ENCODE measurements around the gene TMEM222. TPM values are rescaled to one million over a fixed set of nuclear protein-coding genes. Genes with fewer than 3 reads are reported as not detected.

TMEM222 gene
- total RNA-seq, 1 donor from 2014 or later = 38.6 TPM

DNA sequence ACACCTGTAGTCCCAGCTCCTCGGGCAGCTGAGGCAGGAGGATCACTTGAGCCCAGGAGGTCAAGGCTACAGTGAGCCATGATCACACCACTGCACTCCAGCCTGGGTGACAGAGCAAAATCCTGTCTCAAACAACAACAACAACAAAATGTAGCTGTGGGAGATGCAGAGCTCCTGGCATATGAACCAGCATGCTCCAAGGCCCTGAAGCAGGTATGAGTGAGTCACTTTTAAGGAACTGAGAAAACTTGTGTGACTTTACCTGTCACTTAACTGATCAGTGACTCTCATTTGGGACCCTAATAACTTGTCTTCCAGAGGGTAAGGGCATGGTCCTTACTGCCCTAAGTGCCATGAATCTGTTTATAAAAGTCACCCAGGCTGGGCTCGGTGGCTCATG is 19.4 kb upstream of the TMEM222 start:
- Mint-ChIP-seq H3K27me3 (no peaks in the 10 kb centered on the region), H3K27ac (no peak overlapping the region), H3K9me3 (no peaks in the 10 kb centered on the region), H3K4me3 (no peak overlapping the region), H3K4me1 (ENCODE audit: unreplicated experiment) (peaks cover 27% of the 10 kb centered on the region), H3K36me3 (peaks cover 10% of the 10 kb centered on the region)
- TF ChIP-seq, protein P1, sequence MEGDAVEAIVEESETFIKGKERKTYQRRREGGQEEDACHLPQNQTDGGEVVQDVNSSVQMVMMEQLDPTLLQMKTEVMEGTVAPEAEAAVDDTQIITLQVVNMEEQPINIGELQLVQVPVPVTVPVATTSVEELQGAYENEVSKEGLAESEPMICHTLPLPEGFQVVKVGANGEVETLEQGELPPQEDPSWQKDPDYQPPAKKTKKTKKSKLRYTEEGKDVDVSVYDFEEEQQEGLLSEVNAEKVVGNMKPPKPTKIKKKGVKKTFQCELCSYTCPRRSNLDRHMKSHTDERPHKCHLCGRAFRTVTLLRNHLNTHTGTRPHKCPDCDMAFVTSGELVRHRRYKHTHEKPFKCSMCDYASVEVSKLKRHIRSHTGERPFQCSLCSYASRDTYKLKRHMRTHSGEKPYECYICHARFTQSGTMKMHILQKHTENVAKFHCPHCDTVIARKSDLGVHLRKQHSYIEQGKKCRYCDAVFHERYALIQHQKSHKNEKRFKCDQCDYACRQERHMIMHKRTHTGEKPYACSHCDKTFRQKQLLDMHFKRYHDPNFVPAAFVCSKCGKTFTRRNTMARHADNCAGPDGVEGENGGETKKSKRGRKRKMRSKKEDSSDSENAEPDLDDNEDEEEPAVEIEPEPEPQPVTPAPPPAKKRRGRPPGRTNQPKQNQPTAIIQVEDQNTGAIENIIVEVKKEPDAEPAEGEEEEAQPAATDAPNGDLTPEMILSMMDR (conservative IDR thresholded peaks at IDR 0.05) = no peak
- no peak for DNase-seq (ENCODE audit: extremely low spot score, unreplicated experiment)

DNA sequence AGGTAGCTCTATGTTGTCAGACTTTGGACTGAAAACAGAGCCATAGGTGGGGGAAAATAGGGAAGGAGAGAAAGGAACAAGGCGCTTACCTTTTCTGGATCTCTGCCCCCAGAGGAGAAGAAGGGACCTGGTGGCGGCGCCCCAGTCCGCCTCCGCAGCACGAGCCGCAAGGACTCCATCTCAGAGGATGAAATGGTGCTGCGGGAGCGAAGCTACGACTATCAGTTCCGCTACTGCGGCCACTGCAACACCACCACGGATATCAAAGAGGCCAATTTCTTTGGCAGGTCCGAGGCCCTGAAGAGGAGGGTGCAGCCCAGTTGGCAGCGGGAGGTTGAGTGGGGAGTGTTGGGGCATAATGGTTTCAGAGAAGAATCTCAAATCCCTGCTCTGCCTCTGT is 18.5 kb upstream of the TMEM222 start:
- no peaks in the 10 kb centered on the region for H3K9me3 Mint-ChIP-seq
- H3K27me3 Mint-ChIP-seq = no peaks in the 10 kb centered on the region
- peaks cover 10% of the 10 kb centered on the region for H3K36me3 Mint-ChIP-seq
- no peak overlapping the region for H3K27ac Mint-ChIP-seq
- H3K4me1 Mint-ChIP-seq (ENCODE audit: unreplicated experiment) = peaks cover 32% of the 10 kb centered on the region
- H3K4me3 Mint-ChIP-seq = no peak overlapping the region
- TF ChIP-seq, protein P1 (conservative IDR thresholded peaks at IDR 0.05) = no peak
- DNase-seq (ENCODE audit: extremely low spot score, unreplicated experiment) = no peak

DNA sequence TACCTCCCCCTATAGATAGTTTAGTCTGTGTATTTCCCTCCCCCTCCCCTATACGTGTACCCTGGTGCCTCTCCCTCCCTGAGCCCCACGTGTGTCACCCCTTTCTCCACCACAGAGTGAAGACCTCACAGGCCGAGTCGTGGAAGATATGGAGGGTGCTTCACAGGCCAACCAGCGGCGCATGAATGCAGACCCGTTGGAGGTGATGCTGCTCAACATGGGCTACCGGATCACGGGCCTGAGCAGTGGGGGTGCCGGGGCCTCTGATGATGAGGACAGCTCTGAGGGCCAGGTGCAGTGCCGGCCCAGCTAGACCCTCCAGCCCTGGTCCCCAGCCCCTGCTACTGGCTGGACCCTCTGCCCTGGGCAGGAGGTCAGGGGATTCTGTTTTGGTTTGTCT is 15.9 kb upstream of the TMEM222 start:
- peaks cover 7% of the 10 kb centered on the region for H3K36me3 Mint-ChIP-seq
- no peak for DNase-seq (ENCODE audit: extremely low spot score, unreplicated experiment)
- H3K4me3 Mint-ChIP-seq = no peak overlapping the region
- TF ChIP-seq, protein P1 (conservative IDR thresholded peaks at IDR 0.05) = no peak
- H3K27me3 Mint-ChIP-seq = no peaks in the 10 kb centered on the region
- no peak overlapping the region for H3K27ac Mint-ChIP-seq
- no peaks in the 10 kb centered on the region for H3K9me3 Mint-ChIP-seq
- H3K4me1 Mint-ChIP-seq (ENCODE audit: unreplicated experiment) = peaks cover 16% of the 10 kb centered on the region

DNA sequence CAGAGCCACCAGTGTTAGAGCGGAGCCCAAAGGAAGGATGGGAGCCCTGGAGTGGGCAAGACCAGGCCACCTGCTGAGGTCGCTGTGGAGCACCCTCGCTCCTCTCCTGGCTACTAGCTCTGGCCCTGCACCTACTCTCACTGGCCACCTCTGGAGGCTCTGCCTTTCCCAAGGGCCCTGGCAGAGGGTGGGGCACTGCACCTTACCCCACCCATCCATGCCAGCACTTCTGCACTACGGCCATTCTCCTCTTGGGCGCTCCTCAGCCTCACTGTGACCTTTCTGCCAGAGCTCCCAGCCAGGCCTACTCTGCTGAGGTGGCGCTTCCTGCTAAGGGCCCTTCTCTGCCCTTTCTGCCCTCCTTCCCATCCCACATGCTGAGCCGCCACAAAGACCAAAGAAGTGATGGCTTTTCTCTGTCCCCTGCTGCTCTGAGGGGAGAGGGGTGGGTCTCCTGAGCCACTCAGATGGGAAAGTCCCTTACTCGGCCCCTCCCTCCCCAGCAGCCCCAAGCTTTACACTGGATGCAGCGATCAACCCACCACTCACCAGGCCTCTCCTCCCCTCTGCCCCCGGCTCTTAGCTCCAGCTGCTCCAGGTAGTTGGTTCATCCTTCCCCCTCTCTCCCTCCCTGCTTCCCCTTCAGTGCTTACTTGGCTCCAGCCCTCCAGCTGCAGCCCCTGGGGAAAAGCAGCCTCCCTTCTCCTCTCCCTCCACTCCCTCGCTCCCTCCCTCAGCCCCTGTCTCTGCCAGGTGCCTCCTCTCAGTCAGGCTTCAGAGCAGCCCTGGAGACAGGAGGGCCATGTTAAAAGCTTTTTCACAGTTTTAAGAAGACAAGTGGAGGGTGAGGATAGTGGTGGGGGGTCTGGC is 14.8 kb upstream of the TMEM222 start:
- TF ChIP-seq, protein P1 (conservative IDR thresholded peaks at IDR 0.05) = peak; percentile 48
- H3K4me1 Mint-ChIP-seq (ENCODE audit: unreplicated experiment) = peaks cover 11% of the 10 kb centered on the region
- H3K4me3 Mint-ChIP-seq = no peak overlapping the region
- H3K27me3 Mint-ChIP-seq = no peaks in the 10 kb centered on the region
- no peak overlapping the region for H3K27ac Mint-ChIP-seq
- no peak for DNase-seq (ENCODE audit: extremely low spot score, unreplicated experiment)
- H3K9me3 Mint-ChIP-seq = no peaks in the 10 kb centered on the region
- peaks cover 7% of the 10 kb centered on the region for H3K36me3 Mint-ChIP-seq

DNA sequence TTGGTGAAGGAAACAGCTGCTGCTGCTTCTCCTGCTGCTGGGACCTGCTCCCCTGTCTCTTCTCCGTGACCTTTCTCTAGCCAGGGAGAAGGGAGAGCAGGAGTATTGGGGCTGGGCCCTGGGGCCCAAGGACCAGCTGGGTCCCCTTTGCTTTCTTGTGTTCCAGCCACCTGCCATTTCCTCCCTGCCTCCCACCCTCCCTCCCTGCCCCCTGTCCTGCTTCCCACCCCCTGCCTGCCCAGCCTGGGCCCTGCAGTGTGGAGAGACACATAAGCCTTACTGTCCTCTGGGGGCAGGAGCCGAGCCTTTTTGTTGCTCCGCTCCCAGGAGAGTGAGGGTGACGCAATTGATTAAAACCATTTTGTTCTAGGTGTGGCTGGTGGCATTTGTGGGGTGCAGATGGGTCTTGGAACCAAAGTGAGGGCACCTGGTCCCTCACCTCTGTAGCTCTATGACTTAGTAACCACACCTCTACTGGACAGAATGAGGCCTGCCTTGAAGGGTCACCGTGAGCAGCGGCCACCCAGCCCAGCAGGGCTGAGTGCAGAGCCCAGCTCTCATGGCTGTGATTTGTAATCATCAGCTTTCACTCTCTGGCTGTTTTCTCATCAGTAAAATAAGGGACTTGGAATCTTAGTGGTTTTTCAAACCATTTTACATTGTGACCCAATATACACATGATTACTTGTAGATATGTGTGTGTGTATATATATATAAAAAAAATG is 13.9 kb upstream of the TMEM222 start:
- H3K4me3 Mint-ChIP-seq = no peak overlapping the region
- H3K4me1 Mint-ChIP-seq (ENCODE audit: unreplicated experiment) = peaks cover 11% of the 10 kb centered on the region
- DNase-seq (ENCODE audit: extremely low spot score, unreplicated experiment) = no peak
- TF ChIP-seq, protein P1 (conservative IDR thresholded peaks at IDR 0.05) = no peak
- H3K27me3 Mint-ChIP-seq = no peaks in the 10 kb centered on the region
- no peaks in the 10 kb centered on the region for H3K9me3 Mint-ChIP-seq
- peaks cover 7% of the 10 kb centered on the region for H3K36me3 Mint-ChIP-seq
- H3K27ac Mint-ChIP-seq = no peak overlapping the region

Data from type B pancreatic cell (in vitro differentiated cells).